Keratinocyte (primary cell): Measurements from ENCODE around the gene SUGCT.

Source experiments
- EZH2 ChIP-seq: IDR thresholded peaks from one replicate; pipeline ENCODE4 v1.6.1; 2012; ENCODE audit warnings: inconsistent platforms, mild to moderate bottlenecking, low read length, moderate library complexity
- TF ChIP-seq, protein P1 (sequence below), 3 experiments: IDR thresholded peaks in 1 of 3; conservative IDR thresholded peaks in 1 of 3; optimal IDR thresholded peaks in 1 of 3; 2 replicates in 2 of 3; 3 replicates in 1 of 3; pipeline versions ENCODE3 to v1.5.1; 2011; ENCODE audit warnings: low read length in 3 of 3, mild to moderate bottlenecking in 3 of 3, moderate library complexity in 2 of 3, control low read depth in 1 of 3, inconsistent platforms in 1 of 3; ENCODE audit not compliant: insufficient read depth in 2 of 3; ENCODE audit errors: extremely low read depth in 1 of 3

DNA sequence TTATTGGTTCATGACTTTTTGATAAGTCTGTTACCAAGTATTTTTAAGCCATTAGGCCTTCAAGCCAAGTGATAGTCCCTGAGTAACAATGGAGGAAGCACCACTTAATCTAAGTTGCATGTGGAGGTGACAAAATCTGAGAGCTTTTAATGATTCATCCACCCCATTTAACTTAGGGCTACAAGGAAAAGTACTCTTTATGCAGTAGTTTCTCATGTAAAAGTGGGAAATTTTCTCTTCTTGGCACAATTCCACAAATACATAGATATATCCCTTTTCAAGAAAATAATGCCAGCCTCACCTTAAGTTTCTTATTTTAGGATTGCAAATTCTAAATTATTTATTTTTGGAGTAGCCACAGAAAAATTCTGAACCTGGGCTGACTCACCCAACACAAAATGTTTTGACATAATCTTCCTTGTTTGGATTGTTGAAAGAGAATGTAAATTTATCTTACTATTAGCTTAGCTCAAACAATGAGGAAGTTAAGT lies 85.7 kb downstream of the SUGCT start:
- TF ChIP-seq, protein P1, sequence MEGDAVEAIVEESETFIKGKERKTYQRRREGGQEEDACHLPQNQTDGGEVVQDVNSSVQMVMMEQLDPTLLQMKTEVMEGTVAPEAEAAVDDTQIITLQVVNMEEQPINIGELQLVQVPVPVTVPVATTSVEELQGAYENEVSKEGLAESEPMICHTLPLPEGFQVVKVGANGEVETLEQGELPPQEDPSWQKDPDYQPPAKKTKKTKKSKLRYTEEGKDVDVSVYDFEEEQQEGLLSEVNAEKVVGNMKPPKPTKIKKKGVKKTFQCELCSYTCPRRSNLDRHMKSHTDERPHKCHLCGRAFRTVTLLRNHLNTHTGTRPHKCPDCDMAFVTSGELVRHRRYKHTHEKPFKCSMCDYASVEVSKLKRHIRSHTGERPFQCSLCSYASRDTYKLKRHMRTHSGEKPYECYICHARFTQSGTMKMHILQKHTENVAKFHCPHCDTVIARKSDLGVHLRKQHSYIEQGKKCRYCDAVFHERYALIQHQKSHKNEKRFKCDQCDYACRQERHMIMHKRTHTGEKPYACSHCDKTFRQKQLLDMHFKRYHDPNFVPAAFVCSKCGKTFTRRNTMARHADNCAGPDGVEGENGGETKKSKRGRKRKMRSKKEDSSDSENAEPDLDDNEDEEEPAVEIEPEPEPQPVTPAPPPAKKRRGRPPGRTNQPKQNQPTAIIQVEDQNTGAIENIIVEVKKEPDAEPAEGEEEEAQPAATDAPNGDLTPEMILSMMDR (optimal IDR thresholded peaks at IDR 0.05 in 1 of 3, IDR thresholded peaks at IDR 0.05 in 1 of 3, conservative IDR thresholded peaks at IDR 0.05 in 1 of 3; ENCODE audit: extremely low read depth in 1 of 3, insufficient read depth in 2 of 3, low read length in 3 of 3) = no peak
- no peak for TF ChIP-seq EZH2
